Tibial nerve (tissue), 4 donors: ENCODE data around the gene NCOA3.

ENCODE experiments used
- CTCF ChIP-seq, 5 experiments: fragments of 200-600 bp in 3 of 5; fragments of 450-650 bp in 2 of 5; sonication (generic) in 3 of 5; IDR thresholded peaks; one replicate each; pipeline ENCODE4 v1.5.1; 2016 to 2019; ENCODE audit warnings: antibody characterized with exemption in 5 of 5, mild to moderate bottlenecking in 3 of 5, moderate library complexity in 2 of 5
- EP300 ChIP-seq, 2 donors: sonication (generic); formaldehyde crosslinking; IDR thresholded peaks; one replicate each; pipeline ENCODE4 v1.6.1; 2017; ENCODE audit warnings: antibody characterized with exemption in 2 of 2, mild to moderate bottlenecking in 1 of 2
- POLR2A ChIP-seq, 2 donors: fragments of 450-650 bp; IDR thresholded peaks; one replicate each; pipeline ENCODE4 v1.6.1; 2017; ENCODE audit warnings: antibody characterized with exemption in 2 of 2, mild to moderate bottlenecking in 2 of 2, moderate library complexity in 2 of 2

- TF ChIP-seq CTCF (IDR thresholded peaks at IDR 0.05) = no peak
- TF ChIP-seq EP300 (IDR thresholded peaks at IDR 0.05) = no peak
- no peak for TF ChIP-seq POLR2A (IDR thresholded peaks at IDR 0.05)
These were observed 34.3 kb downstream of the NCOA3 start for GRCh38 chr20:47535994-47536393.
